ENCODE data around the gene PCBP3. TPM values are rescaled to one million over a fixed set of nuclear protein-coding genes. Genes with fewer than 3 reads are reported as not detected.

The PCBP3 gene
- total RNA-seq, 1 donor from 2014 or later = 1.5 TPM

- no peak for DNase-seq (ENCODE audit: extremely low read depth, low read depth, low spot score)
Observed at GRCh38 chr21:45721671-45722070, 78.1 kb downstream of the PCBP3 start.

- no peak for DNase-seq (ENCODE audit: extremely low read depth, low read depth, low spot score)
Observed at GRCh38 chr21:45723049-45723958, 79.8 kb downstream of the PCBP3 start.

- no peak for DNase-seq (ENCODE audit: extremely low read depth, low read depth, low spot score)
Observed at GRCh38 chr21:45724345-45724961, 80.9 kb downstream of the PCBP3 start.

- DNase-seq (ENCODE audit: extremely low read depth, low read depth, low spot score) = no peak
Observed at GRCh38 chr21:45724994-45725843, 81.7 kb downstream of the PCBP3 start.

GRCh38 chr21:45725844-45726200 lies 82.3 kb downstream of the PCBP3 start:
- DNase-seq (ENCODE audit: extremely low read depth, low read depth, low spot score) = no peak

- no peak for DNase-seq (ENCODE audit: extremely low read depth, low read depth, low spot score)
Observed at GRCh38 chr21:45726438-45726837, 82.9 kb downstream of the PCBP3 start.

- DNase-seq (ENCODE audit: extremely low read depth, low read depth, low spot score) = no peak
Observed at GRCh38 chr21:45727390-45727789, 83.9 kb downstream of the PCBP3 start.

- DNase-seq (ENCODE audit: extremely low read depth, low read depth, low spot score) = no peak
Observed at GRCh38 chr21:45735259-45736000, 91.9 kb downstream of the PCBP3 start.

- DNase-seq (ENCODE audit: extremely low read depth, low read depth, low spot score) = no peak
Observed at GRCh38 chr21:45736042-45736689, 92.6 kb downstream of the PCBP3 start.

- DNase-seq (ENCODE audit: extremely low read depth, low read depth, low spot score) = no peak
Observed at GRCh38 chr21:45736690-45737484, 93.4 kb downstream of the PCBP3 start.

- no peak for DNase-seq (ENCODE audit: extremely low read depth, low read depth, low spot score)
Observed at GRCh38 chr21:45737485-45738166, 94.1 kb downstream of the PCBP3 start.

GRCh38 chr21:45739218-45740087 lies 95.9 kb downstream of the PCBP3 start:
- no peak for DNase-seq (ENCODE audit: extremely low read depth, low read depth, low spot score)

- no peak for DNase-seq (ENCODE audit: extremely low read depth, low read depth, low spot score)
Observed at GRCh38 chr21:45740088-45740440, 96.5 kb downstream of the PCBP3 start.

- no peak for DNase-seq (ENCODE audit: extremely low read depth, low read depth, low spot score)
Observed at GRCh38 chr21:45740491-45741357, 97.2 kb downstream of the PCBP3 start.

- no peak for DNase-seq (ENCODE audit: extremely low read depth, low read depth, low spot score)
Observed at GRCh38 chr21:45741691-45742090, 98.2 kb downstream of the PCBP3 start.

GRCh38 chr21:45742247-45742646 lies 98.7 kb downstream of the PCBP3 start:
- no peak for DNase-seq (ENCODE audit: extremely low read depth, low read depth, low spot score)

- no peak for DNase-seq (ENCODE audit: extremely low read depth, low read depth, low spot score)
Observed at GRCh38 chr21:45745256-45745655, 101.7 kb downstream of the PCBP3 start.

Measured in glomerular endothelial cell (primary cell).